Measurements from ENCODE around the gene GALK2.

- TF ChIP-seq CTCF (IDR thresholded peaks at IDR 0.05) (no peak), POLR2A (IDR thresholded peaks at IDR 0.05) (no peak), POLR2AphosphoS5 (IDR thresholded peaks at IDR 0.05; ENCODE audit: insufficient read depth in 1 of 2, low read depth in 1 of 2) (no peak)
Measured at GRCh38 chr15:49215768-49216739, 46.0 kb downstream of the GALK2 start.
